ENCODE data around the gene SLC13A3.

DNA sequence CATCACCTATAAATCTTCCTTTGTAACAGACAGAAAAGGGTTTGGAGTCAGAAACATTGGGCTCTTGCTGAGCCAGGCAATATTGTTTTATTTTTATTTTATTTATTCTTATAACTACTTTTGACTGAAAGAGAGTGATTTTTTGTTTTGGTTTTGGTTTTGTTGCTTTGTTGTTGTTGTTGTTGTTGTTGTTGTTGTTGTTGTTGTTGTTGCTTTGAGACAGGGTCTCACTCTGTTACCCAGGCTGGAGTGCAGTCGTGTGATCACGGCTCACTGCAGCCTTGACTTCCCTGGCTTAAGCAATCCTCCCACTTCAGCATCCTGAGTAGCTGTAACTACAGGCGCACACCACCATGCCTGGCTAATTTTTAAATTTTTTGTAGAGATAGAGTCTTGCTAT is 15.0 kb upstream of the SLC13A3 start:
- TF ChIP-seq, protein P1, sequence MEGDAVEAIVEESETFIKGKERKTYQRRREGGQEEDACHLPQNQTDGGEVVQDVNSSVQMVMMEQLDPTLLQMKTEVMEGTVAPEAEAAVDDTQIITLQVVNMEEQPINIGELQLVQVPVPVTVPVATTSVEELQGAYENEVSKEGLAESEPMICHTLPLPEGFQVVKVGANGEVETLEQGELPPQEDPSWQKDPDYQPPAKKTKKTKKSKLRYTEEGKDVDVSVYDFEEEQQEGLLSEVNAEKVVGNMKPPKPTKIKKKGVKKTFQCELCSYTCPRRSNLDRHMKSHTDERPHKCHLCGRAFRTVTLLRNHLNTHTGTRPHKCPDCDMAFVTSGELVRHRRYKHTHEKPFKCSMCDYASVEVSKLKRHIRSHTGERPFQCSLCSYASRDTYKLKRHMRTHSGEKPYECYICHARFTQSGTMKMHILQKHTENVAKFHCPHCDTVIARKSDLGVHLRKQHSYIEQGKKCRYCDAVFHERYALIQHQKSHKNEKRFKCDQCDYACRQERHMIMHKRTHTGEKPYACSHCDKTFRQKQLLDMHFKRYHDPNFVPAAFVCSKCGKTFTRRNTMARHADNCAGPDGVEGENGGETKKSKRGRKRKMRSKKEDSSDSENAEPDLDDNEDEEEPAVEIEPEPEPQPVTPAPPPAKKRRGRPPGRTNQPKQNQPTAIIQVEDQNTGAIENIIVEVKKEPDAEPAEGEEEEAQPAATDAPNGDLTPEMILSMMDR (IDR thresholded peaks at IDR 0.05; ENCODE audit: insufficient read depth, low read depth, low read length): no peak
- no peak for TF ChIP-seq EZH2 (IDR thresholded peaks at IDR 0.05; ENCODE audit: insufficient read depth, low read length)

Data from astrocyte (in vitro differentiated cells and primary cell).